Stimulated activated CD4-positive, alpha-beta T cell treated with anti-CD3 and anti-CD28 coated beads, Interleukin-2, amount 100 ng/mL, for 48 hours (primary cell): ENCODE results near the gene PDE6B.
"Not testable (repeated sequence)": the region's sequence is repeated elsewhere in the genome, so short reads cannot be mapped to it uniquely, and the experiment has no call there.

Source experiments
- DNase-seq, 2 donors: peaks; one replicate each; pipeline ENCODE4 v3.0.0-alpha.2; 2020

Gene PDE6B

GRCh38 chr4:637536-638280, 12.3 kb downstream of the PDE6B start:
- DNase-seq, result no peak

GRCh38 chr4:642366-642765, 17.0 kb downstream of the PDE6B start:
- not testable (repeated sequence) for DNase-seq

GRCh38 chr4:646460-646859, 21.1 kb downstream of the PDE6B start:
- peak; percentile 13 to 33 for DNase-seq

GRCh38 chr4:647481-647880, 22.1 kb downstream of the PDE6B start:
- no peak for DNase-seq

- DNase-seq, result no peak
Measured at GRCh38 chr4:648579-649292, 23.4 kb downstream of the PDE6B start.

- DNase-seq, result no peak
Measured at GRCh38 chr4:649293-649625, 23.9 kb downstream of the PDE6B start.

GRCh38 chr4:649751-650310, 24.5 kb downstream of the PDE6B start:
- no peak for DNase-seq

GRCh38 chr4:650461-650860, 25.1 kb downstream of the PDE6B start:
- DNase-seq, result no peak

GRCh38 chr4:650951-651883, 25.8 kb downstream of the PDE6B start:
- no peak for DNase-seq

GRCh38 chr4:651884-652642, 26.7 kb downstream of the PDE6B start:
- no peak for DNase-seq

GRCh38 chr4:653080-653821, 27.9 kb downstream of the PDE6B start:
- DNase-seq, result no peak

GRCh38 chr4:653831-654502, 28.6 kb downstream of the PDE6B start:
- no peak for DNase-seq

- DNase-seq, result no peak
Measured at GRCh38 chr4:654503-654845, 29.1 kb downstream of the PDE6B start.

GRCh38 chr4:654871-655463, 29.6 kb downstream of the PDE6B start:
- no peak for DNase-seq

- DNase-seq, result no peak
Measured at GRCh38 chr4:655464-656151, 30.2 kb downstream of the PDE6B start.

- no peak for DNase-seq
Measured at GRCh38 chr4:656436-657337, 31.3 kb downstream of the PDE6B start.

- DNase-seq, result no peak
Measured at GRCh38 chr4:657338-657833, 32.0 kb downstream of the PDE6B start.

- DNase-seq, result no peak
Measured at GRCh38 chr4:657834-658667, 32.7 kb downstream of the PDE6B start.
